HG03571 (cell line): ENCODE measurements around the gene MAPKAPK3.

ENCODE experiments used
- ATAC-seq: cut with Tn5 transposase; IDR thresholded peaks from one replicate; pipeline ENCODE4 v1.9.1; 2021; ENCODE audit not compliant: unreplicated experiment

Gene MAPKAPK3

DNA sequence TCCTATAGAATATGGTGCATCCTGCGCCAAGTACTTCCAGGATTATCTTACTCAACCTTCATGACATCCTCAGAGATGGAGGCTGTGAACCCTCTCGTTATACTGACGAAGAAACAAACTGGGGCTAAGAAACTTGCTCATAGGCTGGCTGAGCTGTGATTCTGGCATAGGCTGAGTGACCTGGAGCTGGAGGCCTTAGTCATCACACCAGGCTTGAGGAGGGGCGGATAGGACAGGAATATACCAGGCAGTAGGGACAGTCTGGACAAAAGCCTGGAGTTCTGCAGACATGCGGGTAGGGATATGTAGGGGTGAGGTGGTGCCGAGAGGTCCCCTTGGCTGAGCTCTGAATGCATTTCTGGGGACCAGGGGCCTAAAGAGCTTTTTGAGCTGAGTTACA is 29.6 kb upstream of the MAPKAPK3 start:
- ATAC-seq, result no peak

DNA sequence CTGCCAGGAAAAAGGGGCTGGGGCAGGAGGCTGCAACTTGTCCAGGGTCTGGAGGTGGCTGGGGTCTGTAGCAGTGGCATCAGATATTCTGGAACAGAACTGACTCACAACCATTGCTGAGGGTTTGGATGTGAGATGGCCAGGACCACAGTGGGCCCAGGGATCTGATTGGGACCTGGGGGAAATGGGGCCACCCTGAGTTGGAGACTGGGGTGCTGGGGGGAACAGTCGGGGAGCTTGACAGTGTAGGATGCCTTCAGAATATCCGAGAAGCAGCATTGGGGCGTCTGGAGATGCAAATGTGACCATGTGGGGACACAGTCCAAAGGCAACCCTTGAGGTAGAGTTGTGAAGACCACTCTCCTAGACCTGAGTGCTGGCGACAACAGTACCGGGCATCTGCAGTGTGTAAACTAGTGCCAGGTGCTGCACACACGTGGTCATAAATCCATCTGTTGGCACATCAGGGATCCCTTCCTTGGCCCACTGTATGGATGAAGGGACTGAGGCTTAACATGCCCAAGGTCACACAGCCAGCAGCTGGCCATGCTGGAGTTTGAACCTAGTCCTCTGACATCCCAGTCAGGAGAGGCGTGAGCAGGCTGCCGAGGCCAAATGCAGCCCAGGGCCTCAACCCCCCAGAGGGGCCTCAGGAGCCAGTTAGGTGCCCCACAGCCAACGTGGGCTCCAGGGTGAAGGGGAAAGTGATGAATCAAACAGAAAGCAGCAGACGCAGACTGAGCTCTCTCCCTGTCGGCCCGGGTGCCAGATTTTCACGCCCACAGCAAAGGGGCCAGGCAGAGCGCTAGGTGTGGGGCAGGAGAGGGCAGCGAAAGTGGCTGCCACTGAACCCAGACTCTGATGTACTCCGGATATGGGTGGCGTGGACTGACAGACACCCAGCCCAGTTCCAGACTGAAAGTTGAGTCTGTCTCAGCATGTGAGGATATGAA is 28.9 kb upstream of the MAPKAPK3 start:
- ATAC-seq, result no peak

DNA sequence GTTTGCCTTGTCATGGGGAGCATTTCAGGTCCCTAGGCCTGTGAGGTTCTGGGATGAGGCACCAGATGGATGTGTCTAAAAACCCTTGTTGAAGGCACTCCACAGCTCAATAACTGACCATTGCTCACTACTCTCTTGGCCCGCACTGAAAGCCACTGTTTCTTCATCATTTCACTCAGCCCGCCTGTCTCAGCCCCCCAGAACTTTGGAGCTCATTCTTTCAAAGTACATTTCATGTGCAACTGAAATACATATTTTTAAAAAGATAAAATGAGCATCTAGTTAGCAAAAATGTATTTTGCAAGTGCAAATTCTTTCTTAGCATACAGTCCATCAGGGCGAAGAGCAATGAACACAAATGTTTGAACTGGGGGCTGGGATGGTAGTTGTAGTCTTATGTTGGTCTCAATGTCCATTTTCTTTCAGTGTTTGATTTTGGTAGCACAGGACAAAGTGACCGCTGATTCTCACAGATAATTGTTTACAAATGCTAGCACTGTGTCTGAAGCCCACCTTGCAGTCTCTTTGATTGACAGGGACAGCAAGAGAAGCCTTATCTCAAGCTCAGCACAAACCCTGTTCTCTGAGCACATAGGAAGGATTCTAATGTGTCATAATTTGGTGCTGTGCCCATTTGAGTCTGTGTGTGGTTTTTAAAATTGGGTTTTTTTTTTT is 28.1 kb upstream of the MAPKAPK3 start:
- ATAC-seq, result no peak

DNA sequence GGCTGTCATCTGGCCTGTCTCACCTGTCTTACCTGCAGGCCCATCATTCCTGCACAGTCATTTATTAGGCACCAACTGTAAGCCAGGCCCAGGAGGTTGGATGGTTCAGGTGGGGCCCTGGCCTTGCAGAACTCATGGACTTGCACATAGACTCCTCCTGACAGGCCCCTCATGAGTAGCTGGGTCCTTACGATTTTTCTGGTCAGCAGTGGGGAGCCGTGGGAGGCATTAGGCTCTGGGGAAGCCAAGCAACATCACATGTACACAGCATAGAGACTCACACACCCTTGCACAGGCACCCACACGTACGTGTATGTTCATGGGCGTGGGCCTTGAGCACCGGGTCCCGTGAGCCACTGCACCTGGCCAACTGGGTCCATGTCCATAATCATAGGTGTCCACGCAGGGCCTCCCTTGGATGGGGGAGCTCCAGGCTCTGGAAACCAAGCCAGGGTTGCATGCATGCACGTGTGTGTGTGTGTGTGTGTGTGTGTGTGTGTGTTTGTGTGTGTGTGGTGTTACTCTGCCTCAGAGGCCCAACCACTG is 25.7 kb upstream of the MAPKAPK3 start:
- no peak for ATAC-seq

GRCh38 chr3:50592568-50592967 is 24.4 kb upstream of the MAPKAPK3 start:
- ATAC-seq, result no peak

DNA sequence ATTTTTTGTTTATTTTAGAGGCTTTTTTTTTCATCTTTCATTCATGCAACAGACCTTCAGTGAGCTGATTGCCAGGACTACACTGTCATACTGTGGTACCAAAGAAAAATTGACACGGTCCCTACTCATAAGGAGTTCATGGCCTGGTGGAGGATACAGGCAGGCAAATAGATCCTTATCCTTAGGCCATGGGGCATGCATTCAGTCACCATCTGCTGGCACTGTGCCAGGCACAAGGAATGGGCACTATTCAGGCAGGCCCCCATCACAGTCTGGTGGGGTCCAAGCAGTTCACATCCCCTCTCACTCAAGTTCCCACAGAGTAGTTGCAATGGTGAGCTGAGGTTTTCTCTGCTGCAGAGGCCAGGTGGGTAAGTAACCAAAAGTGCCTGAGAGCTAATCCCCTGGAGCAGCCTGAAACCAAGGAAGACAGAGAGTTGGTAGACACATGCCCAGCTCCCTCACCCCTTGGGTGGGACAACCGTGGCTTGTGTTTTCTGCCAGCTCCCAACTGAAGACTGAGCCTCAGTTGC is 22.6 kb upstream of the MAPKAPK3 start:
- no peak for ATAC-seq

- no peak for ATAC-seq
Measured at GRCh38 chr3:50599115-50599715, 17.7 kb upstream of the MAPKAPK3 start.

- ATAC-seq, result no peak
Measured at GRCh38 chr3:50599716-50600118, 17.2 kb upstream of the MAPKAPK3 start.

DNA sequence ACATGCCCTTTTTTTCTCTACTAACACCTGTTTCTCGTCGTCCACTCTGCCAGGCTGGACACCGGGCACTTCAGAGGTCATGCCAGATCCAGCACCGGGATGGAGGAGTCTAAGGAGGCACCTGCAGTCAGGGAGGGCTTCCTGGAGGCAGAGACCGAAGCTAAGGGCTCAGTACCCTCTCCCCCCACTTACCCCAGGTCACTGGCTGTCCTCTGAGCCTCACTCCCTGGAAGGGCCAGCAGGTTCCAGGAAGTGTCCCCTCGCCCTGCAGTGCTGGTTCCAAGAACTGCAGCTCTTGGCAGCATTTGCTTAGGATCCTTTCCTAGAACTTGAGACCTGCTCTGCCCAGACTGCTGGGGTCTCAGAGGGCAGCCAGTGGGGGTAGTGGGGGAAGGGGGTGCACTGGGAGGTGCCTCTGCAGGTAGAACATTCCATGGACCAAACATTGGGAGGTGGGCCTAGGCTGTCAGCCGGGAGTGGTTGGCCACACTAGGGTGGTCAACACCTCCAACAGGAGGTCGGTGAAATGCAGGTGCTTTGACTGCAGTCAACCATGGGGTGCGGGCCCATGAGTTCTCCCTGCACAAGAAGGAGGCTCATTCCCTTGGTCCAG is 16.7 kb upstream of the MAPKAPK3 start:
- no peak for ATAC-seq

- ATAC-seq, result peak; percentile 73
Measured at GRCh38 chr3:50600841-50601591, 15.9 kb upstream of the MAPKAPK3 start.

DNA sequence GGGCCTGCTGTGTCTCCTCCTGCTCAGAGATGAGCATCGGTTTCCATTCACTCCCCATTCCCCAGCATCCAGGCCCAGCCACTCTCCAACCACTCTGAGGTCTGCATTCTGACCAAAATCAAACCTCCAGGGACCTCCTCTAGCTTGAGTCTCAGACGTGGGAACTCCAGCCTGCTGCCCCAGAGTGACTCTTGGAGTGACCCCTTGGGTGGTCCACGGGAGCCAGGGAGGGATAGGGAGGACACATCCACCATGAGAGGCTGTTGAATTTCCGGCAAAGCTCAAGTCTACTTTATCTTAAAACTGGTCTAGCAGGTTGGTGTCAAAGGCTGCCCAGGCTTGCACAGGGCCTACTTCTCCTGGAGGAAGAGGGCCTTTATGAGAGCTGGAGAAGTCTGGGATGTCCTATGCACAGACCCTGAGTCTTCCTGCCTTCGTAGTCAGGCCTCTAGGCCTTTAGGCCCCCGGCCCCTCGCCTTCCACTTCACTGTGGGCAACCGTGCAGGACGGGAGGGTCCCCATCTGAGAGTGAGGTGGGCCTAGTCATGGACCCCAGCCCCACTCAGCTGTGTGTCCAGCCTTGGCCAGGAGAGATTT is 14.3 kb upstream of the MAPKAPK3 start:
- ATAC-seq, result no peak

GRCh38 chr3:50603261-50604109 is 13.5 kb upstream of the MAPKAPK3 start:
- ATAC-seq, result no peak

- ATAC-seq, result no peak
Measured at GRCh38 chr3:50604110-50604621, 12.8 kb upstream of the MAPKAPK3 start.

DNA sequence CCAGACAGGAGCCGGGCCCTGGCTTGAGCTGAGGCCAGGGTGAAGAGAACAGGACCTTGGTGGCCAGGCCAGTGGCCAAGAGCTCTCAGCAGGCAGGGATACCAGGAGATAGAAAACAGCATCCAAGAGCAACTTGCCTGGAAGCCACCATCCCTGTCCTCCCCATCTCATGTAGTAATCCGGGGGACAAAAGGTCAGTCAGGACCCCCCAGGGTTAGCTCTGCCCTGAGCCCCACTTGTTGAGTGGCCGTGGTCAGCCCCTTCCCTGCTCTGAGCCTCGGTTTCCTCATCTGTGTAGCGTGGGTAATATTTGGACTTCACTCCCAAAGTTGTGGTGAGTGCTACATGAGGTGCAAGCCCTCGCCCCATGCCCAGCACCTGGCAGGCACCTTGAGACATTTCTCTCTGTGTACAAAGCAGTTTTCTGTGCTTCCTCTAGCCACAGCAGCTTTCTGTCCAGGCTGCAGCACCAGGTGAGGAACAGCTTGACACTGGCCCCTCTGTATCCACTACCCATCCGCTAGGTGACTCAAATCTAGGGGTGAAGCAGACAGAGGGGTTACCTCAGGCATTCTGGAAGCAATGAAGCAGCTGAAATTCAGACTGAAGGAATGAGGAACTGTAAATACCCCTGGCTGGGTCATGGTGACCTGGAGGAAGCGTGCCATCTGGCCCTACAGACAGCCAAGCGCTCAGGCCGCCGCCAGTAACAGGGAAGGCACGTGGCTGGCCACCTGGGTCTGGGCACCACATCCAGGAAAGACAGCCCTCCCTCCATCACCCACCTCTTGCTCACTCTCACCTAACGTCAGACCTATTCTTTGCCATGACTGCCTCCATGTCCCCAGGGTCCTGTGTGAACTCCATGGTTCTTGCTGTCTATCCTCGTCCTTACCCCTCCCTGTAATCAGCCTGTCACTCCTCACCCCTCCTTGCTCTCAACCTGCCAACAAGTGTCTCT is 12.0 kb upstream of the MAPKAPK3 start:
- ATAC-seq, result no peak

DNA sequence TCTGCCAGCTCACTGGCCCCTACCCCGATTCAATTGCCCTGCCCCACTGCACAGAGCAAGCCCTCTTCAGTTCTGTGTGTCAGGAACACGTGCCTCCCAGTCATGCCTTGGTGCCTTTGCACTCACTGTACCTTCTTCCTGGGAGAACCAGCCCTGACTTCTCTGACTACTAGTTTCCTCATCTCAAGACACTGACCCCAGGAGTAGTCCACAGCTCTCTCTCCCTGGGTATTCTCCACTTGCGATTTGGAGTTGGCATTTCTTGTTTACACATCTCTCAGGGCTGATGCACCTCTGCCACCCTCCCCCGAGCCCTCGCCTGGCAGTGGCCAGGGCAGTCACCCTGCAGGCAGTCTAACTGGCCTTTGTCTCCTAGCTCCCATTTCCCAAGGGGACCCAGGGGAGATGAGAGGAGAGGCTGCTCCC is 11.0 kb upstream of the MAPKAPK3 start:
- ATAC-seq, result no peak

- no peak for ATAC-seq
Measured at GRCh38 chr3:50606596-50606995, 10.4 kb upstream of the MAPKAPK3 start.

GRCh38 chr3:50607271-50608091 is 9.5 kb upstream of the MAPKAPK3 start:
- ATAC-seq, result no peak
